HG02678 (cell line): Measurements from ENCODE around the gene STK32B.
"Not testable (repeated sequence)": the region's sequence is repeated elsewhere in the genome, so short reads cannot be mapped to it uniquely, and the experiment has no call there.

Experiments
- ATAC-seq: cut with Tn5 transposase; IDR thresholded peaks from one replicate; pipeline ENCODE4 v1.9.1; 2021; ENCODE audit warnings: mild to moderate bottlenecking, moderate library complexity; ENCODE audit not compliant: unreplicated experiment

STK32B gene

GRCh38 chr4:5157791-5158770 is 106.8 kb downstream of the STK32B start:
- no peak for ATAC-seq

DNA sequence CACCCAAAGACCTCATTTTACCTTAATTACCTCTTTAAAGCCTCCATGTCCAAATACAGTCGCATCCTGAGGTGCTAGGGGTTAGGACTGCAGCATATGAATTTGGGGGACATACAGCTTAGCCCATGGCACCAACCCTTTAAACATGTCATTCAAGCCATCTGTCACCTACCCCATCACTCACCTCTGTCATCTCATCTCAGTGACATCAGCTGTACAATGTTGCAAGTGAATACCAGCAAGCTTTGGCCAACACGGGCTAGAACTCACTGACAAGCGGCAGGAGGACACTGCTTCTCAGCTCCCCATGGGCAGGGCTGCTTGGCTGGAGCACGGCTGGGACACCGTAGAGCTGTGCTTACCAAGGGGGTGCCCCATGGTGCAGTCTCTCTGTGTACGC is 107.5 kb downstream of the STK32B start:
- no peak for ATAC-seq

GRCh38 chr4:5160668-5161067 is 109.4 kb downstream of the STK32B start:
- ATAC-seq = no peak

DNA sequence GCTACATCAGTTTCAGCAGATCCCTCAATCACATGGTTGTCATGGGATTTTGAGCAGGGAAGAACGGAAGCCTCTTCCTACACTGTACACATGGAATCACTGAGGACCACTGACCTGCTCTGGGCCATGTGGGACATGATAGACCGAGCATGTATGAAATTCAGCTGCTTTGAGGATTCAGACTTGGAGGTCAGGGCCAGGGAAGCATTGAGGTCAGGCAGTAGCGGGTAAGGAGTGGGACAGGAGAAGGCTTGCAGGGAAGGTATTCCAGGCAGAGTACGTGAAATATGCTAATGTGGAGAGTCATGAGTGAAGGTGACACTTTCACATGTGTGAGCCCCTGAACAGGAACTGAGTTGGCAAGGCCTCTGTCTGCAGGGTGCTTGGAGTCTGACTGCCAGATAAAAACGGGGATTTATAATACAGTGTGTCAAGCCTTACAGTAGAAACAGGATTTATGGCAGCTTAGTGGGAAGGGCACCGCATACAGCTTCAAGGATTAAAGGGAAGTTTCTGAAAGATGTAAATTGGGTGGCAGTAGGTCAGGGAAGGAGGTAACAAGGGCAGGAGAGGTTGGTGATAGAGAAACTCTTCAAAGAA is 111.7 kb downstream of the STK32B start:
- ATAC-seq = no peak

DNA sequence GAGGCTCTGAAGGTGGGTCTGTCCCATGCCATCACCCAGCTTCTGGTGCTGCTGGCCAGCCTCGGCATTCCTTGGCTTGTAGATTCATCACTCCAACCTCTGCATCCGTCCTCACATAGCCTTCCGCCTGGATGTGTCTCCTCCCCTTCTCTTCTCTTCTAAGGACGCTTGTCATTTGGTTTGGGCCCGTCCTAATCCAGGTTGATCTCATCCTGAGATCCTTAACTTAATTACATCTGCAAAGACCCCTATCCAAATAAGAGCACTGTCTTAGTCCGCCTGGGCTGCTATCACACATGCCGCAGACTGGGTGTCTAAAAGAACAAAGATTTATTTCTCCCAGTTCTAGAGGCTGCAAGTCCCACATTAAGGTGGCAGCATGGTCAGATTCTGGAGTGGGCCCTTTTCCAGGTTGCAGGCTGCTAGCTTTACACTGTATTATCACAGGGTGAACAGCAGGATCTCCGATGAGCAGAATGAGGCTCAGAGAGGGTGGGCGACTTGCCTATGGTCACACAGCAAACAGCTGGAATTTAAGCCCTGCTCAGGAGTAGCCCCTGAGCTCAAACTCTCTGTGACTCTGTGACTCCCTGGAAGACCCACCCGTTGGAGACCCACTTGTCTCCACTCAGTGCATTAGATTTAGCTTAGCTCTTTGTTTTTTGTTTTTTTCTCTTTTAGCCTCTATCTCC is 113.1 kb downstream of the STK32B start:
- ATAC-seq = no peak

GRCh38 chr4:5165420-5166369 is 114.4 kb downstream of the STK32B start:
- ATAC-seq = no peak

- ATAC-seq = no peak
Observed at GRCh38 chr4:5166377-5166776, 115.1 kb downstream of the STK32B start.

DNA sequence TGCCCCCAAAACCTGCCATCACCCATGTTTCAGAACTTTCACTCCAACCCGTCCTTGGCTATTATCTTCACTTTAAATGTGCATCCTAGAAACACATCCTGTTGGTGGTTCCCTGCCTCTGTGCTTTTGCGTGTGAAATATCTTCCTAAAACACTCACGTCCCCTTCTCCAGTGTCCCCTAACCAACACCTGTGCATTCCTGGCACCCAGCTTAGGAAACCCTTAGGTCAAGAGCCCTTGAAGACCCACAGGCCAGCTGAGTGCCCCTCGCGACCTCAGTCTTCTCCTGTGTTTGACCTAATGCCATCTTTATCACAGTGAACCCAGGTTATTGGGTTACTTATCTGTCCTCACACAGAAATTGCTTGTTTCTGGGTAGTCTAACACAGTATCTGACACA is 117.6 kb downstream of the STK32B start:
- ATAC-seq = no peak

GRCh38 chr4:5175836-5176235 is 124.6 kb downstream of the STK32B start:
- ATAC-seq = not testable (repeated sequence)

- ATAC-seq = no peak
Observed at GRCh38 chr4:5184606-5185005, 133.3 kb downstream of the STK32B start.

GRCh38 chr4:5185551-5185950 is 134.3 kb downstream of the STK32B start:
- ATAC-seq = no peak

- no peak for ATAC-seq
Observed at GRCh38 chr4:5186271-5187064, 135.2 kb downstream of the STK32B start.

- no peak for ATAC-seq
Observed at GRCh38 chr4:5188130-5188529, 136.8 kb downstream of the STK32B start.

GRCh38 chr4:5191831-5192230 is 140.6 kb downstream of the STK32B start:
- no peak for ATAC-seq

DNA sequence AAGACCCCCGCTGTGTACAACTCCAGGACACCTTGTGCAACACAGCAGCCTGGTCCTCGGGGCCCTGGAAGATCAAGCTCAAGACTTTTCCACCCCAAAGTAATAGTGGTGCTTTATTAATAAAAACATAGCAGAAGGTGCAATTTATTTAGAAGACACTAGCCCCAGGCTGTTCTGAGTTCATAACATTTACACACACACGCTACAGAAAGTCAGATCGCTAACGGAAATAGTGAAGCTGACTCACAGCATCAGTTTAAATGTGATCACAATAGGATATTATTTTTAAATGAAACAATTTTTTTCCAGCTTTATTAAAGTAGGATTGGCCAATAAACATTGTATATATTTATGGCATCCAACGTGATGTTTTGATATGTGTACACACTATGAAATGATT is 141.0 kb downstream of the STK32B start:
- ATAC-seq = no peak

- ATAC-seq = no peak
Observed at GRCh38 chr4:5192678-5193077, 141.4 kb downstream of the STK32B start.

DNA sequence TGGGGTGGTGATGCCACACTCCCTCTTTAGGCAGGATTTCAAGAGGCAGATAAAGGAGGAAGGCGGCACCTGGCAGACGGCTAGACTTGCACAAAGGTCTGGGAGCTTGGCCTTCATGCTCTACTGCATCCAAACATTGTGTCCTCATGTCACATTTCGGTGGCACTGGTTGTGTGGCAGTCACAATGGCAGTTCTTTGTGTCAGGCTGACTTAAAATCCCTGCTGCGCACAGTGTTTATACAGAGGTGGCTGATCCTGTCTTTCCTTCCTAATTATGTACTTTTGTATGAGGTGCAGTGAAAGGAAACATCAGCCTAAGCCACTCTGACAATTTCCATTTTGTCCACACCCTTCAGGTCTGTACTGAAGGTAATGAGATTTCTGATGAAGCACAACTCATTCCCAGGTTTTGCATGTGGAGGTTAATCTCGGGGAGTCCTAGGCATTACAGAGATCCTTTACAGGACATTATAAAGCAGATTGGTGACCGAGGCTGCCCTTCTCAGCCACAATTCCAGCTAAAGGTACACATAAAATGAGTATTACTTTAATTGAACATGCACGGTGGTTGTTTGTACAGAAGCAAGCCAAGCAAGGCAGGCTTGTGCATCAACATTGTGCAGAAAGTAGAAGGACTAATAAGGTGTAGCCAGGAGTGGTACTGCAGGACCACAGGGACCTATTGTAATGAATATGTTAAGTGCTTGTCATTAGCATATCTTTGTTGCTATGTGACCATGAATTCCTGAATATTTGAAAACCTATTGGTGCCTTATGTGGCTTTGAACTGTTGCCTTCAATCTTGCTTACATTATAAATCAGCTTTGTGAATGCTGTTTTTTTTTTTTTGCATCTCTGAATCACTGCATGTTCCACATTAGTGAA is 147.6 kb downstream of the STK32B start:
- ATAC-seq = no peak

DNA sequence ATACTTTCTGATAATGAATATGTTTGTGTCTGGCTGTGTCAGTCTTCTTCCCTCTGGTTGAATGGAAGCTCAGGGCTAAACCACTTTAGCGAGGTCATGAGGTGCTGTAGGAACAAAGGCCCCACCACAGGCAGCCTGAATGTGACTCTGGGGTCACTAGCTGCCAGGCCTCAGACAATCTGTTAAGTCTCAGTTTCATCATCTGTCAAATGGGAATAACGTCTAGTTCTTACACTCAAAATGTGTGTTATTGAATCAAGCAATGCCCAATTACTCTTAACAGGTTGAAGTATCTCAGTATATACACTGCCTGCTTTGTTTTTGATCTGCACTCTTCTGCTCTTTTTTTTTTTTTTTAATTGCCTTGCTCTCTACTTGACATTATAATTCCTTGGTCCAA is 148.6 kb downstream of the STK32B start:
- ATAC-seq = no peak

DNA sequence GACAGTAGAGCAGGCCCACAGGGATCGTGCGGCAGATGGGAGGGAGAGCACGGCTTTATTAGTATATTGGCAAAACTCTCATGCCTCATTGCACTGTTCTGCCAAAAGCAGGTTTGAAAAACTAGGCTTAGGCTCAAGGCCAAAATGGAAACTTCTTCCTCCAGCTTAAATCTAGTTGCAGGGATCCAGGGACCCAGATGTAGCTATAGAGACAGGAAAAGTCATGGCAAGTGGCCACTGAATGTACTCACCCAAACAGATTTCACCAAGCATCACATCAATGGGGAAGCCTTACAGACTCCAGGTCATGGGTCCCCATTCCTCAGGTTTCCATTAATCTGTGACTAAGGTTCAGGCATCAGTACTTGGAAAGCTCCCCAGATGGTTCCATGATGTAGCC is 149.2 kb downstream of the STK32B start:
- no peak for ATAC-seq
